NAMALWA (cell line): Measurements from ENCODE around the gene MAPK7.

ENCODE experiments used
- DNase-seq: peaks from one replicate; pipeline ENCODE4 v3.0.0-alpha.2; 2015; ENCODE audit warnings: low spot score

MAPK7 gene

GRCh38 chr17:19378416-19379360, at the start of gene MAPK7:
TSS of gene MAPK7 (plus strand) at chr17:19378498. CDS start at chr17:19378901, 403 bp downstream.
- no peak for DNase-seq

GRCh38 chr17:19329136-19329535, 49.2 kb upstream of the MAPK7 start:
- DNase-seq, result no peak

- no peak for DNase-seq
Measured at GRCh38 chr17:19329839-19330238, 48.5 kb upstream of the MAPK7 start.

- no peak for DNase-seq
Measured at GRCh38 chr17:19330271-19330670, 48.0 kb upstream of the MAPK7 start.

- DNase-seq, result no peak
Measured at GRCh38 chr17:19331134-19331533, 47.2 kb upstream of the MAPK7 start.

GRCh38 chr17:19331543-19332245, 46.6 kb upstream of the MAPK7 start:
- no peak for DNase-seq

- DNase-seq, result no peak
Measured at GRCh38 chr17:19332371-19333131, 45.7 kb upstream of the MAPK7 start.

GRCh38 chr17:19333132-19333440, 45.2 kb upstream of the MAPK7 start:
- no peak for DNase-seq

GRCh38 chr17:19333736-19334290, 44.5 kb upstream of the MAPK7 start:
- no peak for DNase-seq

- no peak for DNase-seq
Measured at GRCh38 chr17:19334331-19334730, 44.0 kb upstream of the MAPK7 start.

- no peak for DNase-seq
Measured at GRCh38 chr17:19335951-19336631, 42.2 kb upstream of the MAPK7 start.

GRCh38 chr17:19336938-19337711, 41.2 kb upstream of the MAPK7 start:
- DNase-seq, result no peak

- DNase-seq, result no peak
Measured at GRCh38 chr17:19337712-19338023, 40.6 kb upstream of the MAPK7 start.

GRCh38 chr17:19338031-19338990, 40.0 kb upstream of the MAPK7 start:
- peak; percentile 54 for DNase-seq

- DNase-seq, result no peak
Measured at GRCh38 chr17:19339341-19339815, 38.9 kb upstream of the MAPK7 start.

GRCh38 chr17:19341211-19341631, 37.1 kb upstream of the MAPK7 start:
- DNase-seq, result no peak

- DNase-seq, result no peak
Measured at GRCh38 chr17:19341641-19342610, 36.4 kb upstream of the MAPK7 start.

- no peak for DNase-seq
Measured at GRCh38 chr17:19342611-19343255, 35.6 kb upstream of the MAPK7 start.
